Measurements from ENCODE around the gene B3GALT6.

B3GALT6 gene

GRCh38 chr1:1234180-1234808, 2.3 kb downstream of the B3GALT6 start:
- H3K79me2 ChIP-seq (ENCODE audit: insufficient read depth, low read depth), result peaks cover 28% of the 10 kb centered on the region
- no peak overlapping the region for H3K27ac ChIP-seq
- no peak overlapping the region for H3K4me2 ChIP-seq
- no peaks in the 10 kb centered on the region for H3K36me3 ChIP-seq (ENCODE audit: insufficient read depth)
- no peaks in the 10 kb centered on the region for H4K20me1 ChIP-seq (ENCODE audit: insufficient read depth)
- no peak overlapping the region for H3K4me3 ChIP-seq (IDR thresholded peaks at IDR 0.05; ENCODE audit: insufficient read depth, low read depth, low read length)
- H3K27me3 ChIP-seq (ENCODE audit: insufficient read depth, low read depth), result peaks cover 6% of the 10 kb centered on the region; the same call in 1 of the 2 replicates
- no peak overlapping the region for H2AFZ ChIP-seq (ENCODE audit: low read depth)
- peaks cover 16% of the 10 kb centered on the region for H3K4me1 ChIP-seq (ENCODE audit: low read depth, poor library complexity, severe bottlenecking)
- TF ChIP-seq CTCF (conservative IDR thresholded peaks at IDR 0.05; ENCODE audit: low read depth, low read length), result no peak
- no peak overlapping the region for H3K9ac ChIP-seq

- Histone ChIP-seq H3K4me3 (IDR thresholded peaks at IDR 0.05; ENCODE audit: insufficient read depth, low read depth, low read length) (no peak overlapping the region), H3K27ac (no peak overlapping the region), H3K27me3 (ENCODE audit: insufficient read depth, low read depth) (peaks cover 15% of the 10 kb centered on the region), H3K36me3 (ENCODE audit: insufficient read depth) (no peaks in the 10 kb centered on the region), H2AFZ (ENCODE audit: low read depth) (no peak overlapping the region), H4K20me1 (ENCODE audit: insufficient read depth) (no peaks in the 10 kb centered on the region), H3K9ac (no peak overlapping the region), H3K79me2 (ENCODE audit: insufficient read depth, low read depth) (peaks cover 19% of the 10 kb centered on the region), H3K4me1 (ENCODE audit: low read depth, poor library complexity, severe bottlenecking) (peaks cover 13% of the 10 kb centered on the region), H3K4me2 (no peak overlapping the region)
- no peak for TF ChIP-seq CTCF (conservative IDR thresholded peaks at IDR 0.05; ENCODE audit: low read depth, low read length)
Measured at GRCh38 chr1:1235016-1235744, 3.1 kb downstream of the B3GALT6 start.

- Histone ChIP-seq H3K9ac (no peak overlapping the region), H3K4me1 (ENCODE audit: low read depth, poor library complexity, severe bottlenecking) (peaks cover 13% of the 10 kb centered on the region)
Measured at GRCh38 chr1:1236176-1236763, 4.2 kb downstream of the B3GALT6 start.

More at GRCh38 chr1:1236176-1236763, 4.2 kb downstream of the B3GALT6 start:
- Histone ChIP-seq H4K20me1 (ENCODE audit: insufficient read depth) (no peaks in the 10 kb centered on the region), H2AFZ (ENCODE audit: low read depth) (no peak overlapping the region), H3K4me3 (IDR thresholded peaks at IDR 0.05; ENCODE audit: insufficient read depth, low read depth, low read length) (no peak overlapping the region), H3K79me2 (ENCODE audit: insufficient read depth, low read depth) (peaks cover 8% of the 10 kb centered on the region), H3K4me2 (no peak overlapping the region), H3K27ac (no peak overlapping the region), H3K36me3 (ENCODE audit: insufficient read depth) (no peaks in the 10 kb centered on the region), H3K27me3 (ENCODE audit: insufficient read depth, low read depth) (peaks cover 22% of the 10 kb centered on the region)
- no peak for TF ChIP-seq CTCF (conservative IDR thresholded peaks at IDR 0.05; ENCODE audit: low read depth, low read length)

Data from KMS-11 (cell line).